GM19468 (cell line): ENCODE results near the gene CPNE5.

Source experiments
- ATAC-seq: cut with Tn5 transposase; IDR thresholded peaks from one replicate; pipeline ENCODE4 v1.9.1; 2021; ENCODE audit warnings: mild to moderate bottlenecking, moderate library complexity, moderate number of reproducible peaks; ENCODE audit not compliant: unreplicated experiment; ENCODE audit errors: extremely low read depth

Gene CPNE5

DNA sequence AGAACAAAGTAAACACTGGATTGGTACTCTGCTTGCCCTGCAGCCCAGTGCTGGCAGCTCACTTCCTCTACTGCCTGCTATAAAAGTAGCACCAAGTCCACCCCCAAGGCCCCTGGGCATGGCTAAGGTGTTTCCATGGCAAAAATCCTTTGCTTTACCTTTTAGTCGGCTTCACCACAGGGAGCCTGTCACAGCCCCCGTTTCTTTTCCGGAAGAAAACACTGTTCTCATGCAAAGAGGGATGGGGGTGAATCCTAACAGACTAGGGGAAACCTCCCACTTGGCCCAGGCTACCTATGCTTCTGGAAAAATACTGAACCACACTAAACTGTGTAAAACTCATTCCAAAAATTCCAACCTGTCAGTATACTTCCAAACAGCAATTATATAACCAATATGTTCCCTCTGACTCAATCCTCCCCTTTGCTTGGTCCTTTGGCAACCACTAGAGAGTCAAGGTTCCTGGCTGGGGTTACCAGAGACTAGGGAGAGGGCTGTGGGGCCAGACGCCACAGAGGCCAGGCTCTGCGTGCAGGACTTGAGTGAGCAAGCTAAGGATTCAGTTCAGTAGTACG lies 19.2 kb upstream of the CPNE5 start:
- ATAC-seq = no peak

DNA sequence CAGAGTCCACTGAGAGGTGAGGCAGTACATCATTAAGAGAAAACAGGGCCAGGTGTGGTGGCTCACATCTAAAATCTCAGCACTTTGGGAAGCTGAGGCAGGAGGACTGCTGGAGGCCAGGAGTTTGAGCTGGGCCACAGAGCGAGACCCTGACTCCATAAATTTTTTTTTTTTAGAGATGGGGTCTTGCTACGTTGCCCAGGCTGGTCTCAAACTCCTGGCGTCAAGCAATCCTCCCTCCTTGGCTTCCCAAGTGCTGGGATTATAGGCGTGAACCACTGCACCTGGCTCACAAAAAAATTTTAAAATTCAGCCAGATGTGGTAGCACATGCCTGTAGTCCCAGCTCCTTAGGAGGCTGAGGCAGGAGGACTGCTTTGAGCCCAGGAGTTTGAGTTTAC lies 18.1 kb upstream of the CPNE5 start:
- no peak for ATAC-seq

DNA sequence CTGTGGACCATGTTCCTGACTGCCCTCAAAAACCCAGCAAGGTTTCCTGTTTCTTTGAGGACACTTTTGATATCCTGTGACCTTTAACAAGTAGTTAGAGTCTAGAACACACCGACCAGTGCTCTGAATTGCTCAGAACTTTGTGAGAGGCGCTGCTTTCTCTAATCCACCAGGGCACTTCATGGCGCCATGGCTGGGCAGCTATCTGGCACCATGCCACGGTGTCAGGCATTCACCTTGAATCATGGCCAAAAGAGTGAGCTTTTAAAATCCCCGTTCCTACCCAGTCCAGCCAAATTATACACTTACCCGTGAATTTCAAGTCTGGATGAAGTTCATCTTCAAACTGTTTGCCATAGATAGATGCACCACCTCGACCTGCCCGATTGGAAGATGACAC lies 17.0 kb upstream of the CPNE5 start:
- ATAC-seq = no peak

DNA sequence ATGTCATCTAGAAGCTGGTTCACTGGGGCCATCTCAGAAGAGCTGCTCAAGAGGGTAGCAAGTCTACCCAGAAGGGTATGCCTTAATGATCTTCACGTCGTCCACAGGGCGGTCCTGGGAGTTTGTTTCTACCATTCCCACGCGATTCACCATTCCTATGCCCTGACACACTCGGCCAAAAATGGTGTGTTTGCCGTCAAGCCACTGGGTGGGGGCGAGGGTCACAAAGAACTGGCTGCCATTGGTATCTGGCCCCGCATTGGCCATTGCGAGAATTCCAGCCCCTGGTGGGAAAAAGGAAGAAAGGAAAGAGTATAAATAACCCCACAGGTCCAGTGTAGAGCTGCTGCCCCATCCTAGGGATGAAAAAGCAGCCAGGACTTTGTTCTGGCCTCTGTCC lies 16.5 kb upstream of the CPNE5 start:
- no peak for ATAC-seq

DNA sequence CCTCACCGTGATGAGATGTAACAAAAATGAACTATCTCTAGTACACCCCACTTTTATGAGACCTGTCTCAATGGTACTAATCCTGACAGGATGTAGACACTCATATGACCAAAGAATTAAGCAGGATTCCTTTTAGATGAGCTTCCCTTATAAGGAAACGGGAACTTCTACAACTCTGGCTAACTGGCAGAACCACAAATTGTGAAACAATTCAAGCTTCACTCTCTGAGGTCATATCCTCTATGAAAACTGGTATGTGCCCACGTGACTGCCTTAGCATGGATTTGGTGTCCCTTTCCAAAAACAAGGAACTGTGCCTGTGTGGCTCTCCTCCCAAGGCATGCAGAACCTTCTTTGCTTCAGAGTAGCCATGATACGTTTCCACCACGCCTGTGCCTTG lies 14.1 kb upstream of the CPNE5 start:
- ATAC-seq = no peak

DNA sequence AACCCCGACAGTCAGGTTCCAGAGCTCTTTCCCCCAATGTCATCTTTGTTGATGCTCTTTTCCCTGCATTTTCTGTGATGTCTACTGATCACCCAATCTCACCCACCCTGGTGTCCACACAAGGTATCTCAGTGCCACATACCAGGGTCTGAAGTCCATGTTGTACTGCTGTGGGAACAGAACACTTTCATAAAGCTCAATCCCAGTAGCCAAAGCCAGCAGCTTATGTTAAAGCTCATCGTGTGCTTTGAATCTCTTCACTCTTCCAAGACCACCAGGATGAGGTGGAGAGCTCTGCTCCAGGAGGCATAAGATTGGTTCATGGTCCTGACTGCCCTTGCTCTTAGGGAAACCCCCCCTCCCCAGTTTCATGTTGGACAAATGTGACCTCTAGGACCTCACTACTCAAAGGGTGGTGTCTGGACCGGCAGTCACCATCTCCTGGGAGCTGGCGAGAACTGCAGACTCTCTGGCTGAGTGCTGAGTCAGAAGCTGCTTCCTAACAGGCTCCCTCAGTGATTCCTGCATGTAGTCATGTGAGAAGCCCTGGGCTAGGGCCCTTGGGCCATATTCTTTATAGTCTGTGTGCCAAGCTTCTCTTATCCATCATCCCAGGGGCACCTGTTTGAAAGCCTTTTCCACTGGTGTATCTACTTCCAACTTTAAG lies 13.4 kb upstream of the CPNE5 start:
- ATAC-seq = no peak

DNA sequence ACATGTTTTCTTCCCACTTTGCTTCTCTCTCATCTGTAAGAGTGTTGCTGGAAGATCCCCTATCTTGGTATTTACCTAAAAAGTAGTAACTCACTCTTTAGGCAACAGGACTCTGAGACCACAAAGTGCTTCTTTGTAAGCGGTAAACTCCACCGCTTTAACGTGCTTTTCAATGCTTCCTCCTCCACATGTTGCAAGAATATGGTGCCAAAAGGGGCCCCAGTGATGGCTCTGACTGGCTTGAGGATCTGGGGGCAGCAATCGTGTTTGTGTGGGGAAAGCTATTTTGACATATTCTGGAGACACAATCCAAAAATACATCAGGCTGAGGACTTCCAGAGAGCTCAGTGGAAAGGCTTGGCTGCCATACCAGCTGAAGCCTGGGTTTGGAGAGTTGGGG lies 12.4 kb upstream of the CPNE5 start:
- no peak for ATAC-seq

DNA sequence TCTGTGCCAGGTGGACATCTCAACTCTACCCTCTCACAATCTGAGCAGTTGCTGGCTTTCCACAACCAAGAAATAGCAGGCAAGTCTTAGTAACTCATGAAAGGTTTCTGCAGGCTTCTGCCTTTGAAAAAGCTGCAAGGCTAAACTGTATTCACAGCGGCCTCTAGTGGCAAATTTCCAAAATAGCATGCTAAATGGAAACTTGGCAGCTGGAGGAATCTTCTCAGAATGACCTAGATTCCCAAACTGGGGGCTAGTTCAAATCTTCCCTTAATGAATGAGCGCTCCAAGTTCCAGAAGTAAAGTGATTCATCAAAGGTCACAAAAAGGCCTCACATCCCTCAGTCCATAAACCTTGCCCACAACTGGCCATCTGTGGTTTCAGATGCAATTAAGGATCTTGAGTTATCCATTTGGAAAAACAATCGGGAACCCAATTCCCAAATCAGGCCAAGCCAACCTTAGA lies 11.9 kb upstream of the CPNE5 start:
- no peak for ATAC-seq

DNA sequence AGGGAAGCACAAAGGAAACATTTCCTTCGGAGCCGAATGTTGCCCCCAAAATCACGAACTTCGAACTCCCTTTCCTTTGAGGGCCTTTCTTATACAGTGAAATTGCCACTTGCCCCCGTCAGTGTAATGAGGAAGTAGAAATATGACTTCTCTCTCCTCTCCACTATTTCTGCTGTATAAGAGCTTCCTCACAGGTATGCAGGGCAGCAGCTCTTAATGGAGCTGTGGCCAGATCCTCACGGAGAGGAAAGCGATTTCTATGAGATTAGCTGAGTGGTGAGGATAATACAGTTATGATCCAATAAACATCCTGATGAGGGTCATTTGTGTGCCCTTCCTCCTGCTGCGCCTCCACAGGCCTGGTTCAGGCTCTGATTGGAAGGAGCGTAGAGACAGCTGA lies 10.8 kb upstream of the CPNE5 start:
- no peak for ATAC-seq

DNA sequence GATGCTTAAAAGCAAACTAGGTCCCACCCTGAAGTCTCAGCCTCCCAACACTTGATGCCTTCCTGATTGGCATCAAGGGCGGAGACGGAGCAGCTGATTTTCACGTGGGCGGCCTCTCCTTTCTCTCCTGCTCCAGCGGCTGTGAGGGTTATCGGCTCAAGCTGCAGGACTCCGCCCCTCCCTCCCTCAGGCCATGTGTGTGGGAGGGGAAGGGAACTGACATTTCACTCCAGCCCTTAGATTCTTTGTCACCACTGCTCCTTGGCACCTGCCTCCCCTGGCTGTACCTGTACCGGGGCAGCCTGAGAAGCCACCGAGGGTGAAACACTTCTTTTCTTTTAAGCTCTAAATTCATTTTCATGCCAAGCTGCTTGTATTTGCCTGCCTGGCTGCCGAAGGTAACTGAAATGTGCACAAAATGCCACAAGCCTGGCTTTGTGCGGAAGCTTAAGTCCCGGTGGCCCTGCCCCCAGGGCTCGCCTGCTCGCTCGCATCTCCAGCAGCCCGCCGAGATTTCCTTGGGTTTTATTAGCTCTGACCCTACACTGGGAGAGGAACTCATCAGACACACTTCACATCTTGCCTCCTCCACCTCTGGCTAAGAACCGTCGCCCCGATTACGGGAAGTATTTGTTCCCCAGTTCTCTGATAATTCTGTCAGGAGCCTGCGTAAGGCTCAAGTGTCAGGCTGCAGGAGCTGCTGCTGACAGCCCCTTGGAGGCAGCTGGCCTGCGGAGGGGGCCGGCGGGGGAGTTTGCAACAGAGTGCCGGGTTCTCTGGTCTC lies 9.6 kb upstream of the CPNE5 start:
- ATAC-seq = no peak

DNA sequence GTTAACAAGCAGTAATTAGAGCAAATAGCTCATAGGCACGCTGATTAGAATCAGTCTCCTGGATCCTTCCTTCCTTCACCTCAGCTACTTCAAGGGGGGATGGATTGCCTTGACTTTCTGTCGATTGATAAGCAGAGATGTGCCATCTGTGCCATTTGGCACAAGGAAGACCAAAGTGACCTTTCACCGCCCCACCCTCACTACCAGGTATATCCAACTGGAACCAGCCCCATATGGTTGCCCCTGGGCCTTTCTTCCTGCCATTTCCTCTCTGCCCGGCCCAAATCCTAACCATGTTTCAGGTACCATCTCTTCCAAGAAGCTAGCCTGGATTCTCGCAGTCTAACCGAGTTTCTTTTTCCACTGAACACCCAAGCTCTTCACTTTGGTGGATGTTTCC lies 8.7 kb upstream of the CPNE5 start:
- no peak for ATAC-seq

DNA sequence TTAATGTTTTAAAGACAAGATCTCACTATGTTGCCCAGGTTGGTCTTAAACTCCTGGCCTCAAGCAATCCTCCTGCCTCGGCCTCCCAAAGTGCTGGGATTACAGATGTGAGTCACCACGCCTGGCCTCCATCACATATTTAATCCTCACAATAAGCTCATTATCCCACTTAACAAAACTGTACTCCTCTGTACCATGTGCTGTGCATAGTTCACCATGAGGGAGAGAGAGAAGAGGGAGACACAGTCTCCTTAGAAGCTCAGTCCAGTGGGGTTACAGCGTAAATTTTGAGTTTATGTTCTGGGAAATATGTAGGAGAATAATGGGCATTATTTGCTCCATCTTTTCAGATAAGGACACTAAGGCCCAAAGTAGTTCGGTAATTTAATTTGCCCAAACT lies 7.9 kb upstream of the CPNE5 start:
- ATAC-seq = no peak

DNA sequence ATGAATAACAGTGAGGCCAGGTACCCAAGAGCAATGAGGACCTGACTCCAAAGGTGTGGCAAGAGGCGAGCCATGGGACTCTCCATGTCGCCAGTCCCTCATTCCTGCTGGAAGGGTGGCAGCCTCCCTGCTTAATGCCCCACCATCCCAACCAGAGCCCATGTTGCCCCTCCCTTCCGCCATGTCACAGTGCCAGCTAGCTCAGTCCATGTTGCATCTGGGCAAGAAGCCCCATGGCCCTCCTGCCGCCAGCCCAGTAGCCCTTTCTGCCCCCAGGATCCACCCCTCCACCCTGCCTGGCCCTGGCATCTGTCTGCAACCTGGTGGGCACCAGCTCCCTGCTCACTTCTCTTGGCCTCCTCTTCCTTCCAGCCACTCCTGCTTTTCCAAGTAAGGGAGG lies 6.0 kb upstream of the CPNE5 start:
- no peak for ATAC-seq

DNA sequence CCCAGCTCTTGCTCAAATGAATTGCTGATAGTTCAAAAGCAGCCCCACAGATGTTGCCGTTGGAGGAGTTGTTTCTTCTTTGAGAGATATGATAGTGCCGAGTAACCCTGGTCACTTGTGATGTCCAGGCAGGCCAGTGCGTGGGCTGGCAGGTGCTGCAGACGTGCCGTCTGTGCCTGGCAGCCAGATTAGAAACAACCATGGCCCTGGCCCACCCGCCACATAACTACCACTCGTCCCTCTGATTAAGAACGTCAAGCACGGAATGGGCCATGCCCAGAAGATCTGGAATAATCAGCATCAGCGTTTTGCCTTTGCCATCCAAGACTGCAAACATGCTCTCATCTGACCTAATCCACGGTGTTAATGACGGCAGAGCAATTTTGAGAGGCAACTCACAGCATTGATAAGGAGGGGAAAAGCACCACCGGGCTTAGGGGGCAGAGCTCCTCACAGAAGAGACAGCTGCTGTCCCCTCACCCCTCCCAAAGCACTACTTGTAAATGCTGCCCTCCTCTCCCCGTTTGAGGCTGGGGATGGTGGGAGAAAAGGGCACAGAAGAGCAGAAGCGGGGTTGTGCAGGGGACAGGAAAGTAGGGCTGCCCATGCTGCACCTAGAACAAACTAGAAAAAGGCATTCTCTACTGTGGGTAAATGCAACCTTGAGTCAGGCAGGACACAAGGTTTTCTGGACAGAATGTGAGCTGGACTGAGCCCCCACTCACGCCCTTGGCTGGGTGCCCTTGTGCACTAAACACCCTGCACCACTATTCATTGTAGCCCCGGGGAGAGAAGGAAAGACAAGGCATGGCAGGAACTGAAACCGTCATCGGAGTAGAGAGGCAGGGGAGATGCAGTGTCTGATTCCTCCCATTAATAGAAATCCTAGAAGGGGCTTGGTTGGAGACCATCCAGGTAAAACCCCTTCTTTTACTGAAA lies 5.3 kb upstream of the CPNE5 start:
- no peak for ATAC-seq

DNA sequence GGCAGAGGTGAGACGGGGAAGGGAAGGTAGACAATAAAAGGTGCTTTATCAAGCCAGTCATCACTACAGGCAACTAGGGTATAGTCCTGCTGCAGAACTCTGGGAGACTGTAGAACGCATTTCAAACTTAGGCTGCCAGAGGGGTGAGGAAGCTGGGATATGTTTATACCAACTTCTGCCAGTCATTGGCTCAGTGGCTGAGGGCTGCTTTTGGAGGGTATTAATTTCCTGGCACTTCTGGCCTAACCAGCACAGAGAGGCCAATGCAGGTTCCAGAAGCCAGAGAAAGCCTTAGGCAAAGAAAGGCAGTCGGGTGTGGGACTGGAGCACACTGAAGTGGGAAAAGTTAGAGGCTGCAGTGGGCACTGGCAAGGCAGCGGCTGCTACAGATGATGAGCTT lies 3.9 kb upstream of the CPNE5 start:
- no peak for ATAC-seq

DNA sequence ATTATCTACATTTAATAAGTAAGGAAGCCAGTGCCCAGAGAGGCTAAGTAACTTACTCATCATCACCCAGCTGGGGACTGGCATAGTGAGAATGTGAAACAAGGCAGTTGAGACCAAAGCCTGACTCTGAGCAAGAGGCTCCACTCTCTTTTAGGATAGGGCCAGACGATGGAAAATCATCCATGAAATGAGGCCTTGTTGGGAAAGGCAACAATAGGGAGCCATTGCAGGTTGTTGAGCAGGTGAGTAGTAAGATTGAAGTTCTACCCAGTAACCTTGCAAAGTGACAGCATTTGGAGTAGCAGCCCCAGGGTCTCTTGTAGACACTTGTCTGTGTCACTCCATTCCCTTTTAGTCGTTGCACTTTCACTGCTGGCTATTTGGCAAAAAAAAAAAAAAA lies 2.5 kb upstream of the CPNE5 start:
- no peak for ATAC-seq

DNA sequence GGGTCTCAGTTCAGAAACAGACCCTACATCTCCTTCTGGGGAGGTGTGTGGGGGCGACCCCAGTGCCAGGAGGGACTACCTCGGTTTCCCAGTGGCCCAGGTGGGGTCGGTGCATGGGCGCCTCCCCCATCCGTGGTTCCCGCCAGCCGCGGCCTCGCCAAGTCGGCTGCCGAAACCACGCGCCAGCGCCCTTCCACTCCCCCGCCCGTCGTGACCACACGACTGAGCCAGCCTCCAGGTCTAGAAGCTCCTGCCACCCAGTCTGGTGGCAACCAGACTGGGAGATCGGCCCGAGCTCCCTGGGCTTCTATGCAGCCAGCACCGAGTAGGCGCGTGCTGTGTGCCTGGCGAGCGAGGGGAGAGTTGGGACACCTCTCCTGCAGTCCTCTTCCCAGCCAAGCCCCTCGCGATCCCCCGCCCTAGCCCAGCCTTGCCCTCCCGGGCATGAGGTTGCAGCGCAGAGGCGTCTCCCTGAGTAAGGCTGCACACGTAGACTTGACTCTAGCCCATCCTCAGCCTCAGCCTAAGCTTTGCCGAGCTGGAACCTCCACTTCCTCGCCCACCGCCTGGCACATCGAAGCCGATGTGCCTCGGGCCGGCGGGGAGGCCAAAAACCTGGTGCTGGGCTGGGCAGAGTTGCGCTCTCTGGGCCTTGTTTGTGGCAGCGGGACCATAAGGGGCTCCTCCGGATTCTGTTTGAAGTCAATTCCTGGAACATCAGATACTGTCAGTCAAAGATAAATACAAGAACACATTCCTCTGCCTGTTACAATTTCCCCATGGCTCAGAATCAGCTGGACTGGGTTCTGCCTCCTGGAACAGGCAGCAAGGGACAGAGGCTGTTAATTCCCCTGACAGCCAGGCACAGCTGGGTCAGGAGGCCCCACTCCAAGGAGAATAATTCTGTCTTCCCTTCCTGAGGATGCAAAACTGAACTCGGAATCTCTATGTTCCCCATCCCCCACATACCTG lies 1.5 kb upstream of the CPNE5 start:
- no peak for ATAC-seq

DNA sequence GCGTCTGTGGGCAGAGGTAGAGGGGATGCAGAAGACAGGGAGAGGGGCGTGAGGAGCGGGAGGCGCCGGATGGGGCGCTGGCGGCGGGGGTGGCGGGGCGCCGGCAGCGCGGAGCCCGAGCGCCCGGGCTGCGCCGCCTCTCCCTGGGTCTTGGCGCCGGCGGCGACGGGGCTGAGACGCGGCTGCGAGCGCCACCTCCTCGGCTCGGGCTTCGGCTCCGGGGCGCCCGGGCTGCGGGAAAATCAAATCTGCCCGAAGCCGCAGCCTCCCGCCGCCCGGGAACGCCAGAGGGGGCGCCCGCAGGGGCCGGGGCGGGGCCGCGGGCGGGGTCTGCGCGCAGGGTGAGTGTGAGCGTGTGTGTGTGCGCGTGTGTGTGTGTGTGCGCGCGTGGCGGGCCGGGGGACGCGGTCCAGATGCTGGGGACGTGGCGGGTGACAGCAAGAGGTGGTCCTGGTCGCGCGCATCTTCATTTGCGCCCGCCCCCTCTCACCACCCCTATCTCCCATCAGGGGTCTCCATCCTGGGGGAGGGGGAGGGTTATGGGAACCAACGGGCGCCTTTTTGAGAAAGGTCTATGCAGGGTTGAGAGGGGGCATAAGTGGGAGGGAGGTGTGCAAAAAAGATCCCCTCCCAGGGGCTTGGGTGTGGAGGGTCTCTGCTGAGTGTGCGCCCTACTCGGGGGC lies 646 bp upstream of the CPNE5 start:
- no peak for ATAC-seq

DNA sequence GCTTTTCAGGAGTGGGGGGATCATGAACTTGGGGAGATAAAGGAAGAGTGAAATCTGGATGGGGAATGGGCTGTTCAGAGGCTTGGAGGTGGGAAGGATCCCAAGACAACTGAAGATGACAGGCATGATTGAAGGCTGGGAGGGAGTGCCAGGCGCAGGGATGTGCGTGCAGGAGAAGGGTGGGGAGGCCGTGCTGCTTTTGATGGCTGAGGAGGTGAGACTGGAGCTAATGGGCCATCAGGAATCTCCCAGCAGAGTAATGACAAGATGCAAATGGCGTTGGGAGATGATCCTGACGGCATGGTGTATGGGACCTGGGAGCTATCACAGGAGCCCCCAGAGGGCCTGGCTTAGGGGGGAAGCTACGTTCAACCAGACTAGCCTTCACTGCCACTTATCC lies 1.6 kb downstream of the CPNE5 start:
- ATAC-seq = no peak
